Type B pancreatic cell (in vitro differentiated cells): ENCODE data around the gene CNRIP1. TPM values are rescaled to one million over a fixed set of nuclear protein-coding genes. Genes with fewer than 3 reads are reported as not detected.

Experiments
- DNase-seq: peaks from one replicate; pipeline ENCODE4 v3.0.0; 2021; ENCODE audit warnings: mixed read lengths; ENCODE audit not compliant: unreplicated experiment; ENCODE audit errors: extremely low spot score
- H3K27ac Mint-ChIP-seq: 2 replicates; pipeline ENCODE4 v1.8.0; 2021; ENCODE audit warnings: mild to moderate bottlenecking, mixed read lengths
- H3K27me3 Mint-ChIP-seq: 2 replicates; pipeline ENCODE4 v1.8.0; 2021; ENCODE audit warnings: mixed read lengths
- H3K36me3 Mint-ChIP-seq: 2 replicates; pipeline ENCODE4 v1.8.0; 2021; ENCODE audit warnings: mixed read lengths
- H3K4me1 Mint-ChIP-seq: one replicate; pipeline ENCODE4 v1.8.0; 2021; ENCODE audit warnings: mixed read lengths; ENCODE audit not compliant: unreplicated experiment
- H3K4me3 Mint-ChIP-seq: 2 replicates; pipeline ENCODE4 v1.8.0; 2021; ENCODE audit warnings: mild to moderate bottlenecking, mixed read lengths
- H3K9me3 Mint-ChIP-seq: 2 replicates; pipeline ENCODE4 v1.8.0; 2021; ENCODE audit warnings: mixed read lengths
- total RNA-seq: library from RNA; stranded (reverse); gene quantifications from 2 replicates; pipeline ENCODE4 v1.2.1, GENCODE V29; 2021; ENCODE audit warnings: low replicate concordance
- TF ChIP-seq, protein P1 (sequence below): fragments of 200-600 bp; sonication (generic); conservative IDR thresholded peaks from 2 replicates; pipeline ENCODE4 v1.5.0; 2021; ENCODE audit warnings: antibody characterized with exemption, mild to moderate bottlenecking

The CNRIP1 gene
- total RNA-seq, 1 donor from 2014 or later: 15.0 TPM

- no peak overlapping the region for H3K27ac Mint-ChIP-seq
- no peaks in the 10 kb centered on the region for H3K9me3 Mint-ChIP-seq
- no peak for DNase-seq
- no peaks in the 10 kb centered on the region for H3K36me3 Mint-ChIP-seq
- TF ChIP-seq, protein P1, sequence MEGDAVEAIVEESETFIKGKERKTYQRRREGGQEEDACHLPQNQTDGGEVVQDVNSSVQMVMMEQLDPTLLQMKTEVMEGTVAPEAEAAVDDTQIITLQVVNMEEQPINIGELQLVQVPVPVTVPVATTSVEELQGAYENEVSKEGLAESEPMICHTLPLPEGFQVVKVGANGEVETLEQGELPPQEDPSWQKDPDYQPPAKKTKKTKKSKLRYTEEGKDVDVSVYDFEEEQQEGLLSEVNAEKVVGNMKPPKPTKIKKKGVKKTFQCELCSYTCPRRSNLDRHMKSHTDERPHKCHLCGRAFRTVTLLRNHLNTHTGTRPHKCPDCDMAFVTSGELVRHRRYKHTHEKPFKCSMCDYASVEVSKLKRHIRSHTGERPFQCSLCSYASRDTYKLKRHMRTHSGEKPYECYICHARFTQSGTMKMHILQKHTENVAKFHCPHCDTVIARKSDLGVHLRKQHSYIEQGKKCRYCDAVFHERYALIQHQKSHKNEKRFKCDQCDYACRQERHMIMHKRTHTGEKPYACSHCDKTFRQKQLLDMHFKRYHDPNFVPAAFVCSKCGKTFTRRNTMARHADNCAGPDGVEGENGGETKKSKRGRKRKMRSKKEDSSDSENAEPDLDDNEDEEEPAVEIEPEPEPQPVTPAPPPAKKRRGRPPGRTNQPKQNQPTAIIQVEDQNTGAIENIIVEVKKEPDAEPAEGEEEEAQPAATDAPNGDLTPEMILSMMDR: no peak
- no peak overlapping the region for H3K4me3 Mint-ChIP-seq
- peaks cover 25% of the 10 kb centered on the region for H3K27me3 Mint-ChIP-seq
- no peaks in the 10 kb centered on the region for H3K4me1 Mint-ChIP-seq
These were observed 9.2 kb upstream of the CNRIP1 start for GRCh38 chr2:68328901-68329300.

- TF ChIP-seq, protein P1: no peak
- Mint-ChIP-seq H3K4me1 (peaks cover 4% of the 10 kb centered on the region), H3K9me3 (no peaks in the 10 kb centered on the region), H3K27me3 (peaks cover 54% of the 10 kb centered on the region), H3K36me3 (no peaks in the 10 kb centered on the region), H3K4me3 (no peak overlapping the region), H3K27ac (no peak overlapping the region)
- no peak for DNase-seq
These were observed 5.3 kb upstream of the CNRIP1 start for GRCh38 chr2:68325056-68325455.

- H3K36me3 Mint-ChIP-seq: peaks cover 6% of the 10 kb centered on the region
- peaks cover 77% of the 10 kb centered on the region for H3K27me3 Mint-ChIP-seq
- peak overlapping the region; percentile 5 for H3K27ac Mint-ChIP-seq
- H3K4me3 Mint-ChIP-seq: peak overlapping the region; percentile 86
- no peaks in the 10 kb centered on the region for H3K9me3 Mint-ChIP-seq
- peaks cover 12% of the 10 kb centered on the region for H3K4me1 Mint-ChIP-seq
- TF ChIP-seq, protein P1: no peak
- no peak for DNase-seq
These were observed 431 bp upstream of the CNRIP1 start for GRCh38 chr2:68320118-68320641.

- H3K27me3 Mint-ChIP-seq: peaks cover 72% of the 10 kb centered on the region
- peaks cover 12% of the 10 kb centered on the region for H3K4me1 Mint-ChIP-seq
- no peak for DNase-seq
- H3K36me3 Mint-ChIP-seq: peaks cover 7% of the 10 kb centered on the region
- TF ChIP-seq, protein P1: no peak
- H3K9me3 Mint-ChIP-seq: no peaks in the 10 kb centered on the region
- peak overlapping the region; percentile 86 for H3K4me3 Mint-ChIP-seq
- no peak overlapping the region for H3K27ac Mint-ChIP-seq
These were observed 793 bp downstream of the CNRIP1 start for GRCh38 chr2:68318914-68319397.

- H3K9me3 Mint-ChIP-seq: no peaks in the 10 kb centered on the region
These were observed 1.5 kb downstream of the CNRIP1 start for GRCh38 chr2:68317971-68318913.

More at GRCh38 chr2:68317971-68318913, 1.5 kb downstream of the CNRIP1 start:
- peak overlapping the region; percentile 39 for H3K27ac Mint-ChIP-seq
- TF ChIP-seq, protein P1: no peak
- DNase-seq: no peak
- peak overlapping the region; percentile 86 for H3K4me3 Mint-ChIP-seq
- peaks cover 73% of the 10 kb centered on the region for H3K27me3 Mint-ChIP-seq
- peaks cover 10% of the 10 kb centered on the region for H3K36me3 Mint-ChIP-seq
- peaks cover 12% of the 10 kb centered on the region for H3K4me1 Mint-ChIP-seq
